Ammon's horn (tissue), 1 donor: Measurements from ENCODE around the gene ABHD12.

Experiments
- DNase-seq: peaks from one replicate; pipeline ENCODE4 v3.0.0-alpha.2; 2016; ENCODE audit warnings: low spot score

ABHD12 gene

GRCh38 chr20:25306991-25307903 is 83.4 kb downstream of the ABHD12 start:
- DNase-seq = no peak

DNA sequence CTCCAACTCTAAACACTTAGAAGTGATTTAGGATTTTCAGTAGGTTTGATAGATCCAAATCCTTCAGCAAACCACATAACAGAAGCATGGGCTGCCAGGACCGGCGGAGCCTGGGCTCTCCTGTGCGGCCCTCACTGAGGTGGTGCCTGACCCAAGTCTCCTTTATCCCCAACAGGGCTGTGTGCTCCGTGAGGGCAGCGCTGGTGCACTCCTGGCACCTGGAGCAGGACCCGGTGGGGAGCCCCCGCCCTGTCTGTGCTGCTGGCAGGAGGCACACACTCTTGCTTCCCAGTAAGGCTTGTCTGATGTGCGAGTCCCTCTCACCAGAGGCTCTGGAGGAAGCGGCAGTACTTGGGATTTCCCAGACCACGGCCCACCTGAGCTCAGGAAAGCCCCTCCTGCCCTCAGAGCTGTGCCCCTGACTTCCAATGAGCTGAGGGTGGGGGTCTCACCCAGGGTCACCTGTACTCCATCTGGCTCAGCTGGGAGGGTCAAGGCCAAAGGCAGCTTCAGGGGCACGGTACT is 86.5 kb downstream of the ABHD12 start:
- no peak for DNase-seq

- no peak for DNase-seq
Measured at GRCh38 chr20:25303292-25304024, 87.2 kb downstream of the ABHD12 start.

DNA sequence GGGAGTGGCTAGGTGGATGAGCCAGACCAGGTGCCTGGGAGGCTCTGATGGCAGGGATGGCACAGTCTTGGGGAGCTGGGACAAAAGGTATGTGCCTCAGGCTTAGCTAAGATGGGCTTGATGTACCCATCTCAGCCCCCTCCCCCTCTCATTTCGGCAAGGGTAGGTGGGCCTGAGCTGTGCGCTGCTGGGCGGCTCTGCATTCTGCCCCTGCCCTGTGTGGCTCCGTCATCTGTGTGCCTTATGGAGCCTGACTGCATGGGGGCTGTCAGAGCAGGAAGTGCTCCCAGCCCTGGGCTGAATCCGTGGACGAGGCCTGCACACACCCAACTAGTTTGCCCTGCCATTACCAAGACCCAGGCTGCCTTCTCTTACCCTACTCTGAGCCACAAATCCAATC is 88.0 kb downstream of the ABHD12 start:
- DNase-seq = no peak

GRCh38 chr20:25301357-25301920 is 89.2 kb downstream of the ABHD12 start:
- no peak for DNase-seq

DNA sequence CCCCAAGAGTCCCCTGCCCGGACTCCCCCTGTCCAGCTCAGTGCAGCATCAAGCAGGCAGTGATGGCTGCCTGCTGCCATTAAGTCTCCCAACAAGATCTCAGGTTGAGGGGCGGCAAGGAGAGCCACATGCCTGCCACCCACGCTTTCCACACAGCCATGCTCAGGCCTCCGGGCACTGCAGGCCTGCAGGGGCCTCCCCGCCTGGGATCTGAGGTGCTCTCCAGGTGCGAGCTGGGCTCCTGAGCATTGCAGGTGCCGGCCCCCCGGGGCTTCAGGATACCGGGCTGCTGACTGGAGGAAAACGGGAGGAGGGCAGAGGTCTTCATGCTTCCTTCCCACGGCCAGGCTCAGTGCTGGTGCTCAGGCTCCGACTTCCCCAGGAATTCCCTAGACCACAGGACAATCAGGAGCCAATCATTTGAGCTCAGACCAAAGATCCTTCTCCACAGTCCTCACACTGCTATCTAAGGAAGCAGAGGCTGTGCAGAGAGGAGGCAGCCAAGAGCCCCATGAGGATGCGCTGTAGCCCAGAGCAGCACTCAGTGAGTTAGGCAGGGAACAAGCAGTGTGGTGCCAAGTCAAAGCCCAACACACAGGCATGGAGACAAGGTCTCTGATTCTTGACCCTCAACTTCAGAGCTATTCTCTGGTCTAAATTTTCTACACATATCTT is 90.0 kb downstream of the ABHD12 start:
- no peak for DNase-seq

- DNase-seq = no peak
Measured at GRCh38 chr20:25299806-25300205, 90.8 kb downstream of the ABHD12 start.

GRCh38 chr20:25297141-25297905 is 93.3 kb downstream of the ABHD12 start:
- no peak for DNase-seq

- peak; percentile 73 for DNase-seq
Measured at GRCh38 chr20:25296094-25297093, 94.2 kb downstream of the ABHD12 start.

- no peak for DNase-seq
Measured at GRCh38 chr20:25295386-25296093, 95.1 kb downstream of the ABHD12 start.

DNA sequence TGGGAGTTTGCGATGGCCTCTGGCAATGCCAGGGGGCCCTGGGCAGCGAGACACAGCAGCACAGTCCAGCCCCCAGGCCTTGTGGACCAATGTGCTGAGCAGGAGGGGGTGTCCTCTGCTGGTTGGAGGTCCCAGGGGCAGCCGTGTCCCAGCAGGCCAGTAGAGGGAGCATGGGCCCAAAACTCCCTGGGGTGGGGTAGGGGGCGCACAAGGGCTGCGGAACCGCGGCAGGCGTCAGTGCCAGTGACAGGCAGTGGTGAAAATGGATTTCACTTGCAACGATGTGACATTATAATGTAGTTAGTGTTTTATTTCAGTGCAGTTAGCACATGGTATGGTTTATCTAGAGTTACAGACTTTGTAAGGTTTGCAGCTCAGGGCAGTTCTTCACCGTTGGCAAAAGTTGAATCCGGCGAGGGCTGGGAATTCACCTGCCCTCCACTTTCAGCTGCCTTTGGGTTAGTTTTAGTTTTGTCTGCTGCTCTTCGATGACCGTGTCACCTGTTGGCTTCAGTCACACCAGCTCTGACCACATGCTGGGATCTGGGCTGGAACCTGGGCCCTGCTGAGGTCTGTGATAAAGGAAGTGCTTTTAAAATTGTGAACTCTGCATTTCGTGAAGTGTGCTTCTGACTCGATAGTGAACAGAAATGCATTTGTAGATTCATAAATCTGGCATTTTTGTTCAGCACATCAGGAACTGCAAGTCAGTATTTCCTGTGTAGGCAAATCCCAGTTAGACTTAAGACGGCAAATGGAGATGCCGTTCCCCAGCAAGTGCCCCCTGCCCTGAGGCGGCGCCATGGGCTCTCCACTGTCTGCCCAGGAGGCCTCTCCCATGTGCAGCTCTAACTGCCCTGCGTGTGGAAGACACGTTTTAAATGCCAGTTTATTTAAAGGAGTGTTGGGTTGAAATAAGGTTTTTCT is 95.9 kb downstream of the ABHD12 start:
- DNase-seq = peak; percentile 82

GRCh38 chr20:25293910-25294458 is 96.7 kb downstream of the ABHD12 start:
- no peak for DNase-seq

- DNase-seq = no peak
Measured at GRCh38 chr20:25293507-25293906, 97.1 kb downstream of the ABHD12 start.

DNA sequence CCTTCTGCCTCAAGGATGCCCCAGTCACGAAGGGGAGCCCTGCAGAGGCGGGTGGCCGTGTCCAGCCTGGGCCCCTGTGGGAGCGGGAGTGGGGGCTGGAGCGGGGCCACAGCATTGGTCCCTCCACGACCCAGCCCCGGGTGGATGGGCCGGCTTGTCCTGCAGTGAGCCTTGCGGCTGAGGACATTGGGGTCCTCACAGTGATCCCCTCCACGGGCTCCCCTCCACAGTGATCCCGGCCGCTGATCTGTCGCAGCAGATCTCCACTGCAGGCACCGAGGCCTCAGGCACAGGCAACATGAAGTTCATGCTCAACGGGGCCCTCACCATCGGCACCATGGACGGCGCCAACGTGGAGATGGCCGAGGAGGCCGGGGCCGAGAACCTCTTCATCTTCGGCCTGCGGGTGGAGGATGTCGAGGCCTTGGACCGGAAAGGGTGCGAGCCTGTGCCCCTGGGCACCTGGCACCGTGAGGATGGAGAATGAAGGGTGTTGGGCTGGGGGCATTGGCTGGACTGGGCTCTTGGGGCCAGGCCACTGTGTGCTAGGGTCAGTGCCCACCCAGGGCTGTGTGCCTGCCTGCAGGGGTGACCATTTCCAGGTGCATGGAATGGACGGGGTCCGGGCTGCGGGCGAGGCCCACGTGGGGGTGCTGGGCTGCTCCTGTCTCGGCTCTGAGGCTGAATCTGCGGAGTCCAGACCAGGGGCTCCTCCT is 98.3 kb downstream of the ABHD12 start:
- no peak for DNase-seq

- DNase-seq = no peak
Measured at GRCh38 chr20:25291432-25292133, 99.1 kb downstream of the ABHD12 start.

- DNase-seq = no peak
Measured at GRCh38 chr20:25290646-25291431, 99.8 kb downstream of the ABHD12 start.
